Mesendoderm (in vitro differentiated cells): Measurements from ENCODE around the gene ZXDC.

ENCODE experiments used
- DNase-seq: peaks from one replicate; pipeline ENCODE4 v3.0.0; 2013
- H2AK5ac ChIP-seq: 2 replicates; pipeline ENCODE4 v1.6.1; 2013; ENCODE audit warnings: low read length, inconsistent platforms
- H2BK120ac ChIP-seq: 2 replicates; pipeline ENCODE4 v1.6.1; 2013; ENCODE audit warnings: low read depth, mild to moderate bottlenecking, low read length, moderate library complexity, mixed read lengths
- H2BK15ac ChIP-seq: replicated peaks from 2 replicates; pipeline ENCODE4 v1.6.1; 2013; ENCODE audit warnings: low read depth, mild to moderate bottlenecking, moderate library complexity
- H2BK5ac ChIP-seq: 2 replicates; pipeline ENCODE4 v1.6.1; 2013; ENCODE audit warnings: low read length, inconsistent platforms
- H3K18ac ChIP-seq: 2 replicates; pipeline ENCODE4 v1.6.1; 2013; ENCODE audit warnings: mild to moderate bottlenecking, low read length, mixed read lengths
- H3K23ac ChIP-seq: one replicate; pipeline ENCODE4 v1.6.1; 2013; ENCODE audit warnings: low read length
- H3K27ac ChIP-seq: 2 replicates; pipeline ENCODE4 v1.5.1; 2013; ENCODE audit warnings: low read depth, mild to moderate bottlenecking, inconsistent platforms, low read length, moderate library complexity
- H3K27me3 ChIP-seq: 2 replicates; pipeline ENCODE4 v1.6.1; 2013; ENCODE audit warnings: low read length, control low read depth, mild to moderate bottlenecking, inconsistent platforms; ENCODE audit not compliant: insufficient read depth, poor library complexity
- H3K36me3 ChIP-seq: 2 replicates; pipeline ENCODE4 v1.6.1; 2013; ENCODE audit warnings: low read length, inconsistent platforms; ENCODE audit not compliant: control insufficient read depth, insufficient read depth
- H3K4ac ChIP-seq: one replicate; pipeline ENCODE4 v1.6.1; 2013; ENCODE audit warnings: low read depth, mild to moderate bottlenecking, low read length, moderate library complexity
- H3K4me1 ChIP-seq: 2 replicates; pipeline ENCODE4 v1.6.1; 2013; ENCODE audit warnings: low read depth, low read length, inconsistent platforms; ENCODE audit not compliant: control insufficient read depth
- H3K4me2 ChIP-seq: 2 replicates; pipeline ENCODE4 v1.6.1; 2013; ENCODE audit warnings: low read length
- H3K4me3 ChIP-seq: 2 replicates; pipeline ENCODE4 v1.5.1; 2013; ENCODE audit warnings: mild to moderate bottlenecking, low read length
- H3K56ac ChIP-seq: one replicate; pipeline ENCODE4 v1.6.1; 2013; ENCODE audit warnings: low read length
- H3K79me1 ChIP-seq: 2 replicates; pipeline ENCODE4 v1.6.1; 2013; ENCODE audit warnings: low read length, inconsistent platforms
- H3K79me2 ChIP-seq: 2 replicates; pipeline ENCODE4 v1.6.1; 2013; ENCODE audit warnings: mild to moderate bottlenecking, low read length; ENCODE audit not compliant: control insufficient read depth, insufficient read depth
- H3K9ac ChIP-seq: 2 replicates; pipeline ENCODE4 v1.6.1; 2013; ENCODE audit warnings: low read length, inconsistent platforms
- H4K5ac ChIP-seq: one replicate; pipeline ENCODE4 v1.6.1; 2013; ENCODE audit warnings: low read length
- H4K8ac ChIP-seq: one replicate; pipeline ENCODE4 v1.6.1; 2013; ENCODE audit warnings: low read depth, mild to moderate bottlenecking, control low read depth, low read length, moderate library complexity
- WGBS: extraction: QIAGEN DNeasy Blood & Tissue Kit; methylation state at CpG from one replicate; pipeline ENCODE4 v1.1.7; 2013; ENCODE audit warnings: low lambda C conversion rate, missing lambda C conversion rate; ENCODE audit not compliant: insufficient coverage; ENCODE audit errors: extremely low coverage; 5-methylcytosine and 5-hydroxymethylcytosine counted together

The ZXDC gene

DNA sequence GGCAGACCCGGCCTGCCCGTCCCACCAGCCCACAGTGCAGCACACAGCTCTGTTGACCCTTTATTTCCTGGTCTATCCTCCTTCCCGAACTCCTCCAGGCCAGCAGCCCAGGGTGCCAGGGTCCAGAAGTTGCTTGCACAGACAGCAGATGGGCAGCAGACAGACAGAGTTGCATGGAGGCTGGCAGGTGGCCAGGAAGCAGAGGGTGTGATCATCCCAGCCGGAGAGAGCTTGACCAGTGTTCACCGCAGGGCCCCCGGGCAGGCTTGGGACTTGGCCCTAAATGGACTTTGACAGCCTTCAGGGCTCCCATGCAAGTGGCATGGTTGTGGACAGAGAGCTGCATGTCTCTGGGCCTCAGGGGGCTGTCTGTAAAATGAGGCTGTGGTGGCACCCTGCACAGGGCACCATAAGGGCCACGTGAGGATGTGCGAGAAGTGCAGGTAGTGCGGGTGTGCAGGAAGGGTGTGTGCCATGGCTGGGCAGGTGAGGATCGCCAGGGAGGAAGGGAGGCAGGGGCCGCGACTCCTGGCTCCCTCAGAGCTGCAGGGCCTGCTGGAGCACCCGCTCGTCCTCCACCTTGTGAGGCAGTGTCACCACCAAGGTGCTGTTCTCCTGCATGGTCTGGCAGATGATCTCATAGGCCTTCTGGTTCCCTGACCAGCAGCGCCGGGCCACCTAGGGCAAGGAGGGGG, 6.3 kb upstream of the ZXDC start:
- H2BK120ac ChIP-seq, result no peak overlapping the region
- no peak overlapping the region for H3K23ac ChIP-seq
- H3K9ac ChIP-seq, result no peak overlapping the region
- H3K4ac ChIP-seq, result no peak overlapping the region
- no peak for DNase-seq
- no peak overlapping the region for H2BK15ac ChIP-seq
- no CpG with 5 or more reads among the region's 16 CpGs for WGBS
- H3K27me3 ChIP-seq, result no peaks in the 10 kb centered on the region
- no peak overlapping the region for H3K4me2 ChIP-seq
- no peak overlapping the region for H3K27ac ChIP-seq
- no peak overlapping the region for H3K18ac ChIP-seq
- no peak overlapping the region for H3K56ac ChIP-seq
- H2AK5ac ChIP-seq, result no peak overlapping the region
- H3K79me2 ChIP-seq, result no peaks in the 10 kb centered on the region
- H3K4me1 ChIP-seq, result peaks cover 1% of the 10 kb centered on the region
- H4K5ac ChIP-seq, result no peak overlapping the region
- no peaks in the 10 kb centered on the region for H3K36me3 ChIP-seq
- H3K4me3 ChIP-seq, result no peak overlapping the region
- H4K8ac ChIP-seq, result no peak overlapping the region
- no peak overlapping the region for H2BK5ac ChIP-seq
- no peaks in the 10 kb centered on the region for H3K79me1 ChIP-seq

DNA sequence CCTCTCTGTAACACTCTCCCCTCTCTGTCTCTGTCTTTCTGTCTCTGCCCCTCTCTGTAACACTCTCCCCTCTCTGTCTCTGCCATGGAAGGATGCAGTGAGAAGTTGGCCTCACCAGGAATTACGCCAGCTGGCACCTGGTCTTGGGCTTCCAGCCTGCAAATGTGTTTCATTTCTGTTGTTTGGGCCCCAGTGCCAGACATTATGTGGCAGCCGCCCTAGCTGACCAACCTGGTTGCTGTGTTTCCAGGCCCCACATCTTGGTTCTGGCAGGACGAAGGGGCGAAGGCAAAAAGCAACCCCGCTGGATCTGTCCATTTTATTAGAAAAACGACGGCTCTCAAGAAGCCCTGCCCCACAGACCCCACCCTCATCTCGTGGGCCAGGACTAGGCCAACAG, 5.2 kb upstream of the ZXDC start:
- Histone ChIP-seq H4K8ac (no peak overlapping the region), H3K36me3 (no peaks in the 10 kb centered on the region), H3K18ac (no peak overlapping the region), H4K5ac (no peak overlapping the region), H2BK120ac (no peak overlapping the region), H3K4me2 (no peak overlapping the region), H3K4ac (no peak overlapping the region), H3K23ac (no peak overlapping the region), H3K4me3 (no peak overlapping the region), H3K9ac (no peak overlapping the region), H3K79me2 (no peaks in the 10 kb centered on the region), H3K27me3 (no peaks in the 10 kb centered on the region), H2AK5ac (no peak overlapping the region), H3K27ac (no peak overlapping the region), H3K79me1 (no peaks in the 10 kb centered on the region), H2BK5ac (no peak overlapping the region), H3K56ac (no peak overlapping the region), H3K4me1 (peaks cover 2% of the 10 kb centered on the region), H2BK15ac (no peak overlapping the region)
- no peak for DNase-seq
- no CpG with 5 or more reads among the region's 8 CpGs for WGBS

GRCh38 chr3:126480206-126480605, 4.5 kb upstream of the ZXDC start:
- Histone ChIP-seq H4K5ac (no peak overlapping the region), H3K56ac (no peak overlapping the region), H3K4me2 (no peak overlapping the region), H3K18ac (no peak overlapping the region), H3K79me1 (no peaks in the 10 kb centered on the region), H3K4ac (no peak overlapping the region), H4K8ac (no peak overlapping the region), H3K4me1 (peaks cover 2% of the 10 kb centered on the region), H2AK5ac (no peak overlapping the region), H2BK5ac (no peak overlapping the region), H3K36me3 (no peaks in the 10 kb centered on the region), H3K4me3 (no peak overlapping the region), H3K9ac (no peak overlapping the region), H3K27ac (no peak overlapping the region), H3K23ac (no peak overlapping the region), H3K79me2 (no peaks in the 10 kb centered on the region), H2BK15ac (no peak overlapping the region), H2BK120ac (no peak overlapping the region), H3K27me3 (no peaks in the 10 kb centered on the region)
- DNase-seq, result no peak
- WGBS, result no CpG with 5 or more reads among the region's 5 CpGs

- no peak overlapping the region for H3K4ac ChIP-seq
- H3K18ac ChIP-seq, result no peak overlapping the region
- no peak overlapping the region for H2AK5ac ChIP-seq
- no peak overlapping the region for H3K9ac ChIP-seq
- no peak overlapping the region for H4K5ac ChIP-seq
- no peak overlapping the region for H3K56ac ChIP-seq
- H3K27ac ChIP-seq, result no peak overlapping the region
- no CpG with 5 or more reads among the region's 1 CpG for WGBS
- H3K79me2 ChIP-seq, result no peaks in the 10 kb centered on the region
- H3K4me2 ChIP-seq, result no peak overlapping the region
- peaks cover 2% of the 10 kb centered on the region for H3K4me1 ChIP-seq
- no peaks in the 10 kb centered on the region for H3K36me3 ChIP-seq
- no peak overlapping the region for H2BK120ac ChIP-seq
- H2BK5ac ChIP-seq, result no peak overlapping the region
- H3K23ac ChIP-seq, result no peak overlapping the region
- H3K27me3 ChIP-seq, result no peaks in the 10 kb centered on the region
- H3K4me3 ChIP-seq, result no peak overlapping the region
- H3K79me1 ChIP-seq, result no peaks in the 10 kb centered on the region
- H2BK15ac ChIP-seq, result no peak overlapping the region
- DNase-seq, result no peak
- no peak overlapping the region for H4K8ac ChIP-seq
These were observed 4.0 kb upstream of the ZXDC start for GRCh38 chr3:126479642-126480041.

- Histone ChIP-seq H3K9ac (no peak overlapping the region), H3K4me1 (peaks cover 5% of the 10 kb centered on the region), H2BK15ac (no peak overlapping the region), H2AK5ac (no peak overlapping the region), H2BK120ac (no peak overlapping the region), H4K5ac (no peak overlapping the region), H4K8ac (no peak overlapping the region), H3K18ac (no peak overlapping the region), H3K4ac (no peak overlapping the region), H3K4me2 (no peak overlapping the region), H3K27ac (no peak overlapping the region), H3K27me3 (no peaks in the 10 kb centered on the region), H3K79me2 (peaks cover 4% of the 10 kb centered on the region), H3K36me3 (no peaks in the 10 kb centered on the region), H2BK5ac (no peak overlapping the region), H3K4me3 (no peak overlapping the region), H3K79me1 (peaks cover 3% of the 10 kb centered on the region), H3K23ac (no peak overlapping the region), H3K56ac (no peak overlapping the region)
- DNase-seq, result no peak
- no CpG with 5 or more reads among the region's 14 CpGs for WGBS
These were observed 3.1 kb upstream of the ZXDC start for GRCh38 chr3:126478581-126479310.
